GM19240 (cell line): Measurements from ENCODE around the gene PROZ.
A peak's percentile ranks its signal among the peaks of the same experiment; 100 is the strongest.

Source experiments
- DNase-seq: peaks from one replicate; pipeline ENCODE4 v3.0.0; 2011; ENCODE audit warnings: low spot score; ENCODE audit not compliant: insufficient read length

Gene PROZ

GRCh38 chr13:113205428-113205931 lies 47.0 kb downstream of the PROZ start:
- DNase-seq, result no peak

DNA sequence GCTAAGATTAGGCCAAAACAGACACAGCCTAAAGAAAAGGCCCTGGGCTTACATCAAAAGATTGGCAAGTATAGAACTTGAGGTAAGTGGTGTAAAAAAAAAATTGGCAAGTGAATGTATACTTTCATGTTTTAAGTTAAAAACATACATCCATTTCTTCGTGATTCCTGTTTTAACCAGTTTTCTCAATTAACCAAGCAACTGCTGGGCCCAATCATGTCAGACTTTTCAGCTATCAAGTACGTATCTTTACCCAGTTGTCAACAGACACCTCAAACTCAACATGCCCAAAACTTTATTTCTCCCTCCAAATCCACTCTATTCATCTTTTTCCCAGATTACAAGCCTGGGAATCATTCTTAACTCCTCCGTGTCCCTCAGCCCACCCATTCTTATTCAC lies 49.0 kb downstream of the PROZ start:
- DNase-seq, result no peak

GRCh38 chr13:113207890-113208420 lies 49.5 kb downstream of the PROZ start:
- no peak for DNase-seq

- DNase-seq, result peak; percentile 69
Observed at GRCh38 chr13:113208421-113209335, 50.2 kb downstream of the PROZ start, which contains the start of gene PCID2. PCID2 (minus strand) TSS chr13:113208669; CDS start chr13:113208634, 35 bp downstream.

- DNase-seq, result peak; percentile 20
Observed at GRCh38 chr13:113209336-113209758, 50.9 kb downstream of the PROZ start, which contains the start of gene CUL4A. CUL4A (plus strand) TSS chr13:113209613; CDS start chr13:113209628, 15 bp downstream.

- DNase-seq, result peak; percentile 45
Observed at GRCh38 chr13:113209759-113210421, 51.4 kb downstream of the PROZ start.

DNA sequence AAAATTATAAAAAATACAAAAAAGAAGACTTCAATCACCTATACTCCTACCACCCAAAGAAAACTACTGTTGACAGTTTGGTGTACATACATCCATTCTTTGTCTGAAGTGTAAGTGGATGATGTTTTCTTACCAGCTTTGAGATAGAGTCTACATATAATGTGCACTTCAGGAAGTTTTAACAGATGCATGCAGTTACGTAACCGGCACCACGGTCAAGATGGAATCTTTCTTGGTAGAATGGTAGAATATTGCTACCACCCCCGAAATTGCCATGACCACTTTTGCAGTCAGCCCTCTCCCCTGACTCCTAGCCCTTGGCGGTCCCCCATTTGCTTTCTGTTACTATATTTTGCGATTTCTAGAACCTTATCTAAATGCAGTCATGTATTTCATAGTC lies 52.4 kb downstream of the PROZ start:
- no peak for DNase-seq

DNA sequence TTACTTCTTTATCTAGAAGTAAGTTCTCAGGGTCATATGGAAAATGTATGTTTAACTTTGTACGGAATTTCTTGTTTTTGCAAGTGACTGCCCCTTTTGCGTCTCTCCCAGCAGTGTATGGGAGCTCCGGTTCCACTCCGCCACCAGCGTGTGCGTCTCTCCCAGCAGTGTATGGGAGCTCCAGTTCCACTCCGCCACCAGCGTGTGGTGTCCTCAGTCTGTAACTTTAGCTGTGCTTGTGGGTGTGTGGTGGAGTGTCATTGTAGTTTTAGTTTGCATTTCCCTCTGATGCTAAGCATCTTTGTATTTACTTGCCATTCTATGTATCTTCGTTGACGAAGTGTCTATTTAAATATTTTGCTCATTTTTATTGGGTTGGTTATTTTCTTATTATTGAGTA lies 53.3 kb downstream of the PROZ start:
- DNase-seq, result no peak

DNA sequence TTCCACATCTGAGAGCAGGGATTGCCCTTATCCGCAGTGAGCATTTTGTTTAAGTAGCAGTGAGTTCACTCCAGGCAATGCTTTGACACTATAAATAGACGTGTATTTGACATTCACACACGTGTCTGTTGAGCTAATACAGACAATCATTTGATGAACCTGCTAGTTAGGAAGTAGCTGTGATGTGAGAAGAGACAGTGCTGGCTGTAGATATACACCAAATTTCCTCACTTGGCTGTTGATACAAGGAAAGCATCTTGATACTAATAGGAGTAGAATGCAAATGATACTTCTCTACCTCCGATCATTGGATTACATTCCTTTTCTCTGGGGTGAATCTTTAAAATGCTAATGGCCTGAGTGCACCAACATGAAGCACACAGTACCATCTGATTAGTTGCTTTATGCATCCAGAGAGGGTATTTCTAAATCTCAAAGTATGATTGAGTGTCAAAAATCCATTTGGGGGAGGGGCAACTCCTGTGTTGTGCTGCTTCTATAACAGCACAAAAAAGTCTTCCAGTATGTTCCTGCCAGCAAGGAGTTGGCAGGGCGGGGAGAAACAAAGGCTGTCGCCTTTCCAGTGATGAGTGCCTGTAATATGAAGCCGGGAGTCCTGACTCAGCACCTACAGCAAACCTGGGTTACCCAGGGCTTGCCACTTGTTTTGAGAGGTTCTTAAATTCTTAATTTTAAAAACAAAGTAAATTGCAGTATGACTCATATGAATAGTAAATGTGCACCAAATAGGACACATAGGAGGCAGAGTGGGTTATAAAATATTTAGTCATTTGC lies 58.0 kb downstream of the PROZ start:
- DNase-seq, result no peak

- DNase-seq, result no peak
Observed at GRCh38 chr13:113218586-113218985, 60.1 kb downstream of the PROZ start.

GRCh38 chr13:113219256-113219940 lies 61.0 kb downstream of the PROZ start:
- no peak for DNase-seq

GRCh38 chr13:113220141-113220598 lies 61.7 kb downstream of the PROZ start:
- no peak for DNase-seq

- DNase-seq, result no peak
Observed at GRCh38 chr13:113220877-113221276, 62.4 kb downstream of the PROZ start.
